ENCODE results near the gene MCFD2.

- TF ChIP-seq CTCF (IDR thresholded peaks at IDR 0.05) (no peak), MAX (IDR thresholded peaks at IDR 0.05; ENCODE audit: low read depth) (no peak), RXRA (IDR thresholded peaks at IDR 0.05; ENCODE audit: borderline replicate concordance, low read depth) (no peak), POLR2AphosphoS5 (IDR thresholded peaks at IDR 0.05; ENCODE audit: low read depth, low read length) (no peak), USF1 (IDR thresholded peaks at IDR 0.05; ENCODE audit: borderline replicate concordance, low read depth) (no peak), REST (IDR thresholded peaks at IDR 0.05; ENCODE audit: low read depth, low read length) (no peak), NFIC (IDR thresholded peaks at IDR 0.05; ENCODE audit: borderline replicate concordance) (no peak), ZBTB33 (IDR thresholded peaks at IDR 0.05; ENCODE audit: borderline replicate concordance, low read depth) (no peak), YY1 (IDR thresholded peaks at IDR 0.05; ENCODE audit: low read depth) (no peak), SIN3A (IDR thresholded peaks at IDR 0.05; ENCODE audit: borderline replicate concordance, low read depth, low read length) (no peak), ELF1 (IDR thresholded peaks at IDR 0.05) (no peak), EZH2phosphoT487 (IDR thresholded peaks at IDR 0.05; ENCODE audit: borderline replicate concordance, low read depth) (no peak), TEAD4 (IDR thresholded peaks at IDR 0.05; ENCODE audit: borderline replicate concordance, insufficient read depth) (no peak)
Observed at GRCh38 chr2:46854260-46854659, 61.3 kb downstream of the MCFD2 start.

Measured in SK-N-SH (cell line).